ENCODE data around the gene INMT.

DNA sequence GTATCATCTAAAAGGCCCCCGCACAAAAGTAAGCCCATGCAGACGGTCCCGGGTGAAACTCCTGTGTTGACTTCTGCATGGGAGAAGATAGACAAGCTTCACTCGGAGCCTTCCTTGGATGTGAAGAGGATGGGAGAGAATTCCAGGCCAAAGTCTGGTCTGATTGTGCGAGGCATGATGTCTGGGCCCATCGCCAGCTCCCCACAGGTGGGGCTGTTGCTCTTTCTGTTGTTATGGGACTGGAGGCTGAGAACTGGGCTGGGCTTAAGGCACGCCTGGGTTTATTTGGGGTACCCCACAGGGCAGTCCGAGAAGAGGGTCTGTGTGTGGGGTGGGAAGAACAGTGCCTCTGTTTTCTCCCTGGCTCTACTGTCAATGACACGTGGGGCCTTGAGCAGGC lies 33.9 kb downstream of the INMT start:
- TF ChIP-seq POLR2A (IDR thresholded peaks at IDR 0.05) (no peak), POLR2AphosphoS5 (IDR thresholded peaks at IDR 0.05) (no peak), EP300 (IDR thresholded peaks at IDR 0.05) (no peak)
- TF ChIP-seq, protein P1, sequence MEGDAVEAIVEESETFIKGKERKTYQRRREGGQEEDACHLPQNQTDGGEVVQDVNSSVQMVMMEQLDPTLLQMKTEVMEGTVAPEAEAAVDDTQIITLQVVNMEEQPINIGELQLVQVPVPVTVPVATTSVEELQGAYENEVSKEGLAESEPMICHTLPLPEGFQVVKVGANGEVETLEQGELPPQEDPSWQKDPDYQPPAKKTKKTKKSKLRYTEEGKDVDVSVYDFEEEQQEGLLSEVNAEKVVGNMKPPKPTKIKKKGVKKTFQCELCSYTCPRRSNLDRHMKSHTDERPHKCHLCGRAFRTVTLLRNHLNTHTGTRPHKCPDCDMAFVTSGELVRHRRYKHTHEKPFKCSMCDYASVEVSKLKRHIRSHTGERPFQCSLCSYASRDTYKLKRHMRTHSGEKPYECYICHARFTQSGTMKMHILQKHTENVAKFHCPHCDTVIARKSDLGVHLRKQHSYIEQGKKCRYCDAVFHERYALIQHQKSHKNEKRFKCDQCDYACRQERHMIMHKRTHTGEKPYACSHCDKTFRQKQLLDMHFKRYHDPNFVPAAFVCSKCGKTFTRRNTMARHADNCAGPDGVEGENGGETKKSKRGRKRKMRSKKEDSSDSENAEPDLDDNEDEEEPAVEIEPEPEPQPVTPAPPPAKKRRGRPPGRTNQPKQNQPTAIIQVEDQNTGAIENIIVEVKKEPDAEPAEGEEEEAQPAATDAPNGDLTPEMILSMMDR (IDR thresholded peaks at IDR 0.05) = no peak
